ENCODE results near the gene IL1RL2.

Gene IL1RL2

GRCh38 chr2:102186791-102187495 is at the start of gene IL1RL2:
IL1RL2 (plus strand) TSS chr2:102187023; CDS start chr2:102187868, 845 bp downstream.
- no peak for DNase-seq

- DNase-seq = no peak
These were observed 49.7 kb upstream of the IL1RL2 start for GRCh38 chr2:102137138-102137537.

- DNase-seq = no peak
These were observed 48.5 kb upstream of the IL1RL2 start for GRCh38 chr2:102138331-102138730.

DNA sequence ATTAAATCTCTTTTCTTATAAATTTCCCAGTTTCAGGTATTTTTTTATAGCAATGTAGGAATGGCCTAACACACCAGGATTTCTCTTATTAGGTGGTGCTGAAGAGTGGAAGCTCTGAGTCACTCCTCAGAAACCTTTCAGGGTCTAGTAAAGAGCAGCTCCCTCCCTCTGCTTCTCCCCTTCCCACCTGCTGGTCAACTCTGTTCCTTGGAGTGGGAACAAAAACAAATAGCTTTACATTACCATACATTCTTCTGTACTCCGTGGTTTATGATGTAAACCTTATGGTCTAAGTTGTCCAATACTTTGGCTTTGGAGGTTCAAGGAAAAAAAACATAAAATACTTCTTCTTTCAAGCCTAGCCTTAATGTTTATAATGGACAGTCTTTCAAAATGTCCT is 47.0 kb upstream of the IL1RL2 start:
- no peak for DNase-seq

- DNase-seq = no peak
These were observed 46.4 kb upstream of the IL1RL2 start for GRCh38 chr2:102140377-102140776.

DNA sequence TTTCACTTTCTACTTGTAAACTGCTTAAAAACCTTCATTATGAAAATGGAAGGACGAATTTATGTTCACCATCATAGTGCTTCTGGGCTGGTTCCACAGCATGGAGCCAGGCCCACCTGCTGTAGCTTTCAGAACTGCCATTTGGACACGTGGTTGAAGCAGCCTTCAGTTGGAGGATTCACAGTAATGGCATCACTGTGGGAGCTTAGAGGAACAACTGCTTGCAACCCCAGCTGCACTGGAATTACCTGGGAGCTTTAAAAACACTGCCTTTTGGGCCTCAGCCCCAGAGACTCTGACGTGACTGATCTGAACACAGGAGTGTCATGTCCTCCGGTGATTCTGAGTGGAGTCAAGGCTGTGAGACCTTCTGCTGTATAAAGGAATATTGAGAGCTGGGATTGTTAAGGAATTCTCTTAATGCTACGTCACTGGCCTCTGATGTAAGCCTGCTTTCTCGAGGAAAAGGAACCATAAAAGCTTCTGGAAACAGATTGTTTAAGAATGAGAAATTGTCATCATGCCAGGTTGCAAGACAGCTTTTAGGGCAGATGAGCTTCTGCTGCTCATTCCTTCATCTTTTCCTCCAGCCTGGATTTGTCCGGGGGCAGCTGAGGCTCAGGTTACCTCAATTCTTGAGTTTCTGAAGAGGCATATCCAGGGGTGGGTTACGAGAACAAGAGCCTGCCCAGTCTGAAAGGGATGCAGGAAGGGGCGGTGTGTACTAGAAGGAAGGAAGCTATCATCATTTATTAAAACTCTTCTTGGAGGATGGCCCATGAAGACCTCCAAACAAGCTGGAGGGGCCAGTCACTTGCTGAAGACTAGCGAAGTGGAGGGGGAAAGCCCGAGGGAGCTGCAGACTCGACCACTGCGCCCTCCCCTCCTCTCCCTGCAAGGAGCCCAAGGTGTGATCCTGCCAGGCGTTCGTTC is 45.5 kb upstream of the IL1RL2 start:
- DNase-seq = no peak

DNA sequence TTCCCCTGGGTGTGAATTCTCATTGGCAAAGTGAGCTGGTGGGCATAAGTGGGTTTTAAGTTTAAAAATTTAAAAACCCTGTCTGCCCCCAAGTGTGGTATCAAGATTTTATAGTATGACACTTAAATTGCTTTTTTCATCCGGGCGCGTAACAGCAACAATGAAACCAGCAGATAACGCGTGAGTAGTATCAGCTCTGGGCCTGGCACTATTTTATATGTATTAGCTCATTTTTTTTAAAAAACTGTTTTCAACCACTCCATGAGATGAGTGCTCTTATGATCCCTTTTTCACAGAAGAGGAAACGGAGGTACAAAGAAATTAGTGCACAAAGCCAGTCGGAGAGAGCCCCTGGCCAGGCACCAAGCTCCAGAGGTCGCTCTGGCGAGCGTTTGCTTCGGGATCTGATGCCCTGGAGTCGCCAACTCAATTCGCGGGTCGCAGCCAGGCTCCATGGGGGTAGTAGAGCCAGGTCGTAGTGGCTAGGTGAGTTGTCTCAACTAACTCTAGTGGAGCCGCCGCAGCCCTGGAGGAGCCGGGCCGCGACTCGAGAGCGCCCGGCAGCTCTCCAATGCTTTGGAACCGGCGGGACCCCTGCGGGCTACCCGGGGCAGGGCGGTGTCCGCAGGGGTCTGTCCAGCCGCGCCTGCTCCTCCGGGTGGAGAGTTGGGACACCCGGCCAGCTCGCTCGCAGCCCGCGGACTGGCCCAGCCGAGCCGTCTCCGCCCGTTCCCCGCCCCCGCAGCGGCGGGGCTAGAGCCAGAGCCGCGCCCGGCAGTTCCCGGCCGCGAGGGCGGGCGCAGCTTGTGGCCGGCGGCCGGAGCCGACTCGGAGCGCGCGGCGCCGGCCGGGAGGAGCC is 44.6 kb upstream of the IL1RL2 start, which contains the start of gene IL1R1:
IL1R1 (plus strand) TSS at position 777 of the 859 bp plus-strand sequence. CDS start 14,979 bp downstream, outside the sequence.
- no peak for DNase-seq

GRCh38 chr2:102142829-102143449 is 43.9 kb upstream of the IL1RL2 start:
- no peak for DNase-seq

DNA sequence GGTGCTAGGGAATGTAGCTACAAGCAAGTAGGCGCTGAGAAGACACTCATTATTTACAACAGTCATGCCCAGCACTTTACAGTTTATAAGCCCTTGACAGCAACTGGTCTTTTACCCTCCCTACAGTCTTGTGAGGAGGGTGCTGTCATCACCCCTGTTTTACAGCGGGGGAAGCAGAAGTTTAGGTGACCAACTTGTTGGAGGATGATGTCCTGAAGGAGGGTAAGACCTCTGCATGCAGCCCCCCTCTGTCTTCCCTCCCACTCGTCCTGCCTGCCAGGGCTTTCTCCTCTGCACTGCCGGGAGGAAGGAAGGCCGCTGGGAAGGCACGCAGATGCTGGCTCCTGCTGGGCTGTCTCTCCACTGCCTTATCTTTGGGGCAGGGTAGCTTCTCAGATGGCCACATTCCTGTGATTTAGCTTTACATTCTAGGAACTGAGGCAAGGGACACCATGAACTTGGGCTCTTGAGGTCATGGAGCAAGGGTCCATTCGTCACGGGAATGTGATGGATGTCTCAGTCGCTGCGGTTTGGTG is 43.3 kb upstream of the IL1RL2 start:
- DNase-seq = no peak

GRCh38 chr2:102144128-102144527 is 42.7 kb upstream of the IL1RL2 start:
- no peak for DNase-seq

DNA sequence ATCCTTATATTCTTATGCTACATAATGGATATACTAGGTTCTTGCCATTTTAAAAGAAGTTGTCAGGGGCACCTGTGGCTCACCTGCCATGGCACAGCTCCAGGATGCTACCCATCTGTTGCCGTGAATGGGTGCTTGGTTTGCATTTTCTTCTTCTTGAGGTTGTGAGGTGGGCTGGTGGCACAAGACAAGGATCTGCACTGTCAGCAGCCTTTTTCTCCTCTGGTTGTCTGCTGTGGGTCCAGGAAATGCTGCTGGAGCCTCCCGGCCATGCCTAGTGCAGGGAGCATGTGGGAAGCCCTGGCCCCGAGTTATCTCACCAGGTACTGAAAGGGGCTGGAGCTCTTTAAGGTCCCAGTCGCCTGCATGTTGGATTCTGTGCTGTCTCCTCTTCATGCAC is 41.7 kb upstream of the IL1RL2 start:
- DNase-seq = no peak

DNA sequence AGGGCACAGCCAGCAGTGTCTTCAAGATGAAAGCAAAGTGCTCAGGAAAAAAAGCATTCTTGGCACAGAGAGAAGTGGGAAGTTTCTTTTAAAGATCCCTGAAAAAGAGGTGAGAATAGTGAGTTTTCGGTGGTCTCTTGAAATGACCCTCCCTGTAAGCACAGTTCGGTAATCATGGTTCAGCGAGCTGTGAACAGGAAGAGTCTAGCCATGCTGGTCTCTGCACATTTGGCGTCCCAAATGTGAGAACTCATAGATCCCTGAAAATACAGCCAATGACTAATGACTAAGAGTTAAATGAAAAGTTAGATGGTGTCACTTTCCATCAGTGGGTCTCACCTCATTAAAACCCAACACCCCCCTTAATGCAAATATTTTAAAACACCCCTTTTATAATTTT is 40.9 kb upstream of the IL1RL2 start:
- DNase-seq = no peak

GRCh38 chr2:102147935-102148334 is 38.9 kb upstream of the IL1RL2 start:
- no peak for DNase-seq

- DNase-seq = no peak
These were observed 37.6 kb upstream of the IL1RL2 start for GRCh38 chr2:102149243-102149642.

GRCh38 chr2:102149644-102150455 is 37.0 kb upstream of the IL1RL2 start:
- no peak for DNase-seq

- DNase-seq = no peak
These were observed 32.5 kb upstream of the IL1RL2 start for GRCh38 chr2:102154364-102154763.

DNA sequence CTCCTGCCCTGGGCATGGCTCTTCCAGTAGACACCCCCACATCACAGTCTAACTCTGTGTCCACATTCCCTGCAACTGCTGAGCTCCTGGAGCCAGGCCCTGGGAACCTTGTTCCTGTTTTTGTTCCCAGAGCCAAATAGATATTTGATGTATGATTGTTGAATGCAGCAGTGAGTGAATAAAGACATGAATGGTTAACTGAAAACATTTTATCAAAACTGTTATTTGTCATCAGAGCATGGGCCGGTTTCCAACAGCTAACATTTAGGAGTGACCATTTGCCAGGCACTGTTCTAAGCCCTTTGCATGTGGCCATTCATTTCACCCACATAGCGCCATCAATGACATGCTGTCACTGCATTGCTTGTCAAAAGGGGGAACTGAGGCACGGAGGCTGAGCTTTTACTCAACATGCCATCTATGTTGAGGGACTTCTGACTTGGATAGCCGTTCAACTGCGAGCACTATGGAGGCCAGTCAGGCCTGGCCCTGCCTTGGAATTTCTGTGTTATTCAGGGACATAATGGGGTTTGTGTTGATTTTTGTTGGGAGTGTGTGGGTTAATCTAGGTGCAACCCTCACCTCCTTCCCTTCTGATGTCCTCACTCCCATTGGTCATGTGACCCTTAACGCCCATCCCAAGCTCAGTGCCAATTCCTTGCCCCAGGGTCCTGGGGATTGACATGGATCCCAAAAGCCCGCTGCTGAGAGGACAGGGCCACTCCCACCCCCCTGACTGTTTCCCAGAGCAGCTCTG is 31.7 kb upstream of the IL1RL2 start:
- no peak for DNase-seq

DNA sequence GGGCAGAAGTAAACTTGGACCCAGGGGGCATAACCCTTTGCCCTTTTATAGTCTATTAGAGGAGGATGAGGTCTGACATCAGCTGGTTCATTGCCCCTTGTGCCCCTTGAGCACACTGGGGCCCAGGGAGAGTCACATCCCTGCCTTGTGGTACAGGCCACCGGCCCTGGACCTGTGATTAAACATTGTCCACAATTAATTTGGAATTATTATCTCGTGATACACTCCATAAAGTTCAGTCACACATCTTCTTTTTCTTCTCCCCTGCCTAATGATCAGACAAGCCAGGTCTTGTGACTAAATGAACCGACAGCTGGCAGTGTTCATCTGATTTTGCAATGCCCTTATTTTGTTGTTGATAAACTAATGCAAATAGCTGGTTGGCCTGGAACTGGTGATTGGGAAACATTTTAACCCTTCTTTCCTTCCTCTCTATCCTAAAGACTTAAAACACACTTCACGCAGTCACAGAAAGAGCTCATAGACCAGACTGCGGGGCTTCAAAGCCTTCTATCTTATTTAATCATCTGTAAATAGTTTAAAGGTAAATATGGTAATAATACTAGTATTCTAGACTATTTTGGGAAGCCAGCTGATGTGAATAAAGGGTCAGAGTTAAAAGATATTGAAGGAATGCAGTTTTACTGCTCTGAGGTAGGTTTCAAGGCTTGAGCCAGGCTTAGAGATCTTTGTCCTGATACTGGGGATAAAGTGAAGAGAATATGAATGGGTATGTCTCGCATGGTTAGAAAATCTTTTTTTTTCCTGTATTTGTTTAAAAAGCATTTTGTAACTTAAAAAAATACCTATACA is 30.9 kb upstream of the IL1RL2 start:
- no peak for DNase-seq

DNA sequence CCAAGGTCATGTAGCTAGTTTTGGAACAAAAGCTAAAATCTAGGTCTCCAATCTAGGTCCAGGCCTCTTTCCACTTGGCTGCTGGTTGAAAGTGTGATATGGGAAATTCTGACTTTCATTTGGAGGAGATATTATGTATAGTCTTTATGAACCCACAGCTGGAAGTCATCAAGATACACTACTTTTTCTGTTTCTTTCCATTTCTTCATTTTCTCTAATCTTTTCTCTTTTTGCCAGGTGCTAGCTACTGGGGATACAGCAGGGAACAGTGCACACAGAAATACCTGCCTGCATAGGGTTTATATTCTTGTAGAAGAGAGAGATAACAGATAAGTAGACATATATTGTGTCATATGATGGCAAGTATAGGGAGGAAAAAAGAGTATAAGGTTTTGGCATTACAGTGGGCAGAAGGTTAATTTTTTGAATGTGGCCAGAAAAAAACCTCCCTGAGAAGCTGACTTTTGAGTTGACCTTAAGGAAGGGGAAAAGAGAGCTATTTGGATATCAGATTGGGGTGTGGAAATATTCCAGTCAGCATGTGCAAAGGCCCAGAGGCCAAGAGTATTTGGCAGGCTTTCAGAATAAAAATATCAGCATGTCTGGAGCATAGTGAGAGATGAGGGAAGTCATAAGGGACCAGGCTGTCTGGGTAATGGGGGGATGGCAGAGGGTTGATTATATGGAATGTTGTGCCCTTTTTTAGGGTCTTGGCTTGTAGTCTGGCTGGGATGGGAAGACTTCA is 28.6 kb upstream of the IL1RL2 start:
- no peak for DNase-seq
